Ishikawa (cell line): Measurements from ENCODE around the gene TRAPPC1.

ENCODE experiments used
- CEBPB ChIP-seq: IDR thresholded peaks from 2 replicates; pipeline ENCODE4 v1.6.1; 2012
- CREB1 ChIP-seq: IDR thresholded peaks from 2 replicates; pipeline ENCODE4 v1.6.1; 2012; ENCODE audit warnings: low read depth
- EGR1 ChIP-seq: IDR thresholded peaks from 2 replicates; pipeline ENCODE4 v1.6.1; 2012
- EP300 ChIP-seq: IDR thresholded peaks from 2 replicates; pipeline ENCODE4 v1.6.1; 2012; ENCODE audit warnings: borderline replicate concordance
- FOXM1 ChIP-seq: IDR thresholded peaks from 2 replicates; pipeline ENCODE4 v1.6.1; 2012; ENCODE audit warnings: low read depth, borderline replicate concordance
- MAX ChIP-seq: IDR thresholded peaks from 2 replicates; pipeline ENCODE4 v1.6.1; 2012
- NFIC ChIP-seq: IDR thresholded peaks from 2 replicates; pipeline ENCODE4 v1.6.1; 2012
- RAD21 ChIP-seq: IDR thresholded peaks from 2 replicates; pipeline ENCODE4 v1.6.1; 2012; ENCODE audit warnings: low read depth
- REST ChIP-seq: IDR thresholded peaks from 2 replicates; pipeline ENCODE4 v1.6.1; 2012; ENCODE audit warnings: low read depth, mild to moderate bottlenecking
- TAF1 ChIP-seq: IDR thresholded peaks from 2 replicates; pipeline ENCODE4 v1.6.1; 2012; ENCODE audit warnings: low read depth, mild to moderate bottlenecking
- TCF12 ChIP-seq: IDR thresholded peaks from 2 replicates; pipeline ENCODE4 v1.6.1; 2012; ENCODE audit warnings: low read depth
- TEAD4 ChIP-seq: IDR thresholded peaks from 2 replicates; pipeline ENCODE4 v1.6.1; 2012
- USF1 ChIP-seq: IDR thresholded peaks from 2 replicates; pipeline ENCODE4 v1.6.1; 2012
- YY1 ChIP-seq: IDR thresholded peaks from 2 replicates; pipeline ENCODE4 v1.6.1; 2012; ENCODE audit warnings: low read depth
- ZBTB7A ChIP-seq: IDR thresholded peaks from 2 replicates; pipeline ENCODE4 v1.6.1; 2012; ENCODE audit warnings: low read depth

Gene TRAPPC1

GRCh38 chr17:7961421-7961820 is 29.7 kb upstream of the TRAPPC1 start:
- TF ChIP-seq TAF1 = no peak
- TF ChIP-seq TCF12 = no peak
- no peak for TF ChIP-seq FOXM1
- no peak for TF ChIP-seq CEBPB
- no peak for TF ChIP-seq TEAD4
- TF ChIP-seq MAX = no peak
- TF ChIP-seq REST = no peak
- TF ChIP-seq YY1 = no peak
- no peak for TF ChIP-seq CREB1
- TF ChIP-seq EP300 = no peak
- TF ChIP-seq RAD21 = no peak
- TF ChIP-seq NFIC = no peak
- no peak for TF ChIP-seq ZBTB7A
- no peak for TF ChIP-seq EGR1

- TF ChIP-seq TCF12 (no peak), USF1 (no peak), CREB1 (no peak), REST (no peak), RAD21 (no peak), TAF1 (no peak), YY1 (no peak), ZBTB7A (no peak), TEAD4 (no peak), NFIC (no peak), CEBPB (no peak), EGR1 (no peak), EP300 (no peak), MAX (no peak), FOXM1 (no peak)
These were observed 27.9 kb upstream of the TRAPPC1 start for GRCh38 chr17:7959503-7960253.

- TF ChIP-seq MAX = no peak
- TF ChIP-seq CREB1 = no peak
- TF ChIP-seq YY1 = no peak
- TF ChIP-seq FOXM1 = no peak
- TF ChIP-seq ZBTB7A = no peak
- no peak for TF ChIP-seq TAF1
- TF ChIP-seq EGR1 = no peak
- TF ChIP-seq RAD21 = no peak
- TF ChIP-seq EP300 = no peak
- no peak for TF ChIP-seq USF1
- no peak for TF ChIP-seq NFIC
- no peak for TF ChIP-seq REST
- no peak for TF ChIP-seq TEAD4
These were observed 24.7 kb upstream of the TRAPPC1 start for GRCh38 chr17:7956228-7956965.
